ENCODE data around the gene LAMB3.

Gene LAMB3

DNA sequence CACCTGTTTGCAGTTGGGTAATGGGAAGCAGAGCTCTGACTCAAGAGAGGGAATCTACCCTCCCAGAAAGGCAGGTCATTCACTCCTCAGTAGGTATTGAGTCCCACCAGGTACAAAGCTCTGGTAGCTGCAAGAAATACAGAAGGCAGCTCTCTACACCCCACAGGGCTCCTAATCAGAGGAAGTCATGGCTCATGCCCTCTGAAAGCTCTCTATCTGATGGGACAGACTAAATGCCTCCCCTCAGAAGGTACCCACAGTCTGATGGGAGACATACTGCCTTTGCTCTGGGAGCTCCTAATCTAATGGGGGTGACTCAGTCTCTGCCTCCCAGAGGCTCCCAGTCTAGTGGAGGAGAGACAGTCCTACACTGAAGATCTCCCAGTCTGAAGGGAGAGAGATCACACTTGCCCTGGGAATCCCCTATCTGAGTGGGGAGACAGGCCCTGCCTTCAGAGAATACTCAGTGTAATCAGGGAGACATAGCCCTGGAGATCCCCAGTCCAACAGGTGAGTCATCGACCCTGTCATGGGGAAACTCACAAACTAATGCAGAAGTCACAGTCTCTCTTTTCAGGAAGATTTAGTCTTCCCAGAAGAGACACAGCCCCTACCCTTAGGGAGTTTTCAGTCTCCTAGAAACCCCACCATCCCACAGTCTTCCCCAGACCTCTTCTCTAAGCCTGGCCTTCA is 45.0 kb downstream of the LAMB3 start:
- TF ChIP-seq, protein P1, sequence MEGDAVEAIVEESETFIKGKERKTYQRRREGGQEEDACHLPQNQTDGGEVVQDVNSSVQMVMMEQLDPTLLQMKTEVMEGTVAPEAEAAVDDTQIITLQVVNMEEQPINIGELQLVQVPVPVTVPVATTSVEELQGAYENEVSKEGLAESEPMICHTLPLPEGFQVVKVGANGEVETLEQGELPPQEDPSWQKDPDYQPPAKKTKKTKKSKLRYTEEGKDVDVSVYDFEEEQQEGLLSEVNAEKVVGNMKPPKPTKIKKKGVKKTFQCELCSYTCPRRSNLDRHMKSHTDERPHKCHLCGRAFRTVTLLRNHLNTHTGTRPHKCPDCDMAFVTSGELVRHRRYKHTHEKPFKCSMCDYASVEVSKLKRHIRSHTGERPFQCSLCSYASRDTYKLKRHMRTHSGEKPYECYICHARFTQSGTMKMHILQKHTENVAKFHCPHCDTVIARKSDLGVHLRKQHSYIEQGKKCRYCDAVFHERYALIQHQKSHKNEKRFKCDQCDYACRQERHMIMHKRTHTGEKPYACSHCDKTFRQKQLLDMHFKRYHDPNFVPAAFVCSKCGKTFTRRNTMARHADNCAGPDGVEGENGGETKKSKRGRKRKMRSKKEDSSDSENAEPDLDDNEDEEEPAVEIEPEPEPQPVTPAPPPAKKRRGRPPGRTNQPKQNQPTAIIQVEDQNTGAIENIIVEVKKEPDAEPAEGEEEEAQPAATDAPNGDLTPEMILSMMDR (IDR thresholded peaks at IDR 0.05; ENCODE audit: low read depth, low read length) = no peak
- H3K4me3 ChIP-seq (ENCODE audit: low read depth, low read length) = no peak overlapping the region

DNA sequence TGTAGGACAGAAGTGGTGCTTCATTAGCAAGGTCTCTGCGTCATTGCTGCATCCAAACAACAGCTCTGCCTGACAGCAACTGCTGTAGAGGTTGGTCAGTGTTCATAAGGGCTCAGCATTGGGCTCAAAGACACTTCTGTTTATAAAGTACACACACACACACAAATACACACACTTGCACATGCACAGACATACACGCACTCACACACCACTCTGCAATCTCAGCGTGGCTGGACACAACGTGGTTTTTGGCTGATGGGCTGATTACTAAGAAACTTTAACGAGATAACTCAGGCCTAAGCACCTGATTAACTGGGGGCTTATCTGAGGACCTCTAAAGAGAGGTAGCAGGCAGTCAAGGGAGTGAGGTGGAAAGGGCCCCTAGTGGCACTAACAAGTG is 48.3 kb downstream of the LAMB3 start:
- H3K4me3 ChIP-seq (ENCODE audit: low read depth, low read length) = no peak overlapping the region
- TF ChIP-seq, protein P1 (IDR thresholded peaks at IDR 0.05; ENCODE audit: low read depth, low read length) = no peak

DNA sequence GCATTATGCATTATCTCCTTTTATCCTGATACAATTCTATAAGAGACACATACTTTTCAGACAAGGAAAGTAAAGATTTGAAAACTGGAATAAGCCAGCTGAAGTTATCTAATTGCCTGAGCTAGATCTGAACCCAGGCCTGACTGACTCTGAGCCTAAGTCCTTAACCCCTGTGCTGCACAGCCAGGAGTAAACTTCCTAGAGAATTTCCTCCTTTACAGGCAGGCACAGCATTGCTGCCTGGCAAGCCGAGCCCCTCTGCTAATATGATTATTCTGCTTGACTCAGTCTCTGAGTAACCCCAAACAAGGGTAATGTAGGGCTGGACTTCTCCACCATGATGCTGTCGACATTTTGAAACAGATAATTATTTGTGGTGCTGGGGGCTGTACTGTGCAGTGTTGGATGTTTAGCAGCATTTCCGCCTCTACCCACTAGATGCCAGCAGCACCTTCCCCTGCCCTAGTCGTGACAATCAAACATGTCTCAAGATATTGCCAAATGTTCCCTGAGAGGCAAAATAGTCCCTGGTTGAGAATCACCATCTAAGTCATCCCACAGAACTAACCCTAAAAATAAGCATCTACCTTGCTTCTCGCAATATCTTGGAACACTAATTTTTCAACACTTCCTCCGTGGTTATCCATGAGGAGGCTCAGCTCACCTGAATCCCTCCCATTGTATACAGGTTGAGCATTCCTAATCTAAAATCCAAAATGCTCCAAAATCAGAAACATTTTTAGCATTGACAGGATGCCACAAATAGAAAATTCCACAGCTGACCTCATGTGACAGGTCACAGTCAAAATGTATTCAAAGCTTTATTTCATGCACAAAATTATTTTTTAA is 50.2 kb downstream of the LAMB3 start:
- TF ChIP-seq, protein P1 (IDR thresholded peaks at IDR 0.05; ENCODE audit: low read depth, low read length) = peak; percentile 67
- no peak overlapping the region for H3K4me3 ChIP-seq (ENCODE audit: low read depth, low read length)

DNA sequence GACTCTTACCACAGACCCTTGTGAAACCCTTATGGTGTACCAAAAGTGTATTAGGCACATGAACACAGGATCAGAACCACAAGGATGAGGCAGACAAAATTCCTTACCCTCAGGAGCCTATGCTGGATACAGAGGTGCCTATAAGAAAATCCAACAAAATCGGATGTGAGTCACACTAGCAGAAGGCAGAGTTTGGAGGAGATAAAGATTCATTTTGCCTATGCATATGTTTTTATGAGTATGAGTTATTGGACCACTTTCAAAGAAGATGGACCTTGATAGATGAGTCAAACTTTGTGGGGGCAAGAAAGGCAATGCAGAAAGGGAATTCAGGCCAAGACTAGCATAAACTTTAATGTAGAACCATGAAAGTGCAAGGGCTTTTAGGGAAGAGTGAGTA is 51.7 kb downstream of the LAMB3 start:
- no peak overlapping the region for H3K4me3 ChIP-seq (ENCODE audit: low read depth, low read length)
- TF ChIP-seq, protein P1 (IDR thresholded peaks at IDR 0.05; ENCODE audit: low read depth, low read length) = no peak

DNA sequence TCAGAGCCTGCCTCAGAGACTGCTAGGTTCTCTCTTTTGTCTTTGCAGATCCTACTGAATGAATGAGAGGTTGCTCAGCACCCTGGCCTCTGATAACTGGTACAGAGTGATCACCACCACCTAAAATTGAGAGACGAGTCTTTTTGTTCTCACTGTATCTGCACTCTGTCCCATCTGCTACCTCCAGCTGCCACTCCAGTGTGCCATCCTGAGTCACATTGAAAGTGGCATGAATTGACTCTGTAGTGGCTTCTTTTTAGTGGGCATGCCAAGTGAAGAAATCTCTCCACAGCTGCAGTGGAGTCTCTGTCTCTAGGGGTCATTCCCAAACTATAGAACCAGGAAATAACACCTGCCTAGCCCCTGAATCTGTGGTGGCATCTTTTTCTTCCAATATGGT is 54.0 kb downstream of the LAMB3 start:
- no peak overlapping the region for H3K4me3 ChIP-seq (ENCODE audit: low read depth, low read length)
- TF ChIP-seq, protein P1 (IDR thresholded peaks at IDR 0.05; ENCODE audit: low read depth, low read length) = no peak

DNA sequence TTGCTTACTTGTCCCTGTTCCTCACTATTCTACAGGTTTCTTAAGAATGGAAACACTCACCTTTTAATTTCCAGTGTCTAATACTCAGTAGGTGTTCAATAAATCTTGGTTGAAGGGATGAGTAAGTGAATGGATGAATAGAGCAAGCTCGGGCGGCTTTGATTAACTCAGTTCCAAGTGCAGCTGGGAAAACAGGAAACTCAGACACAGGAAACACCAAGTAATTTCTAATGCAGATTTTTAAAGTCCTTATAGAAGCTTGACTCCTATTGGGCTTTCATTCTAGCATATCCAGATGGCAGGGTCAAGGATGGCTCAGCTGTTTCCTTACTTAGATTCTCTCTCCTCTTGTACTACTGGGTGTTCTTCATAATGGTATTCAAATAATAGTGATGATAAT is 54.7 kb downstream of the LAMB3 start:
- TF ChIP-seq, protein P1 (IDR thresholded peaks at IDR 0.05; ENCODE audit: low read depth, low read length) = no peak
- H3K4me3 ChIP-seq (ENCODE audit: low read depth, low read length) = no peak overlapping the region
